ENCODE measurements around the gene VWF.

The VWF gene

DNA sequence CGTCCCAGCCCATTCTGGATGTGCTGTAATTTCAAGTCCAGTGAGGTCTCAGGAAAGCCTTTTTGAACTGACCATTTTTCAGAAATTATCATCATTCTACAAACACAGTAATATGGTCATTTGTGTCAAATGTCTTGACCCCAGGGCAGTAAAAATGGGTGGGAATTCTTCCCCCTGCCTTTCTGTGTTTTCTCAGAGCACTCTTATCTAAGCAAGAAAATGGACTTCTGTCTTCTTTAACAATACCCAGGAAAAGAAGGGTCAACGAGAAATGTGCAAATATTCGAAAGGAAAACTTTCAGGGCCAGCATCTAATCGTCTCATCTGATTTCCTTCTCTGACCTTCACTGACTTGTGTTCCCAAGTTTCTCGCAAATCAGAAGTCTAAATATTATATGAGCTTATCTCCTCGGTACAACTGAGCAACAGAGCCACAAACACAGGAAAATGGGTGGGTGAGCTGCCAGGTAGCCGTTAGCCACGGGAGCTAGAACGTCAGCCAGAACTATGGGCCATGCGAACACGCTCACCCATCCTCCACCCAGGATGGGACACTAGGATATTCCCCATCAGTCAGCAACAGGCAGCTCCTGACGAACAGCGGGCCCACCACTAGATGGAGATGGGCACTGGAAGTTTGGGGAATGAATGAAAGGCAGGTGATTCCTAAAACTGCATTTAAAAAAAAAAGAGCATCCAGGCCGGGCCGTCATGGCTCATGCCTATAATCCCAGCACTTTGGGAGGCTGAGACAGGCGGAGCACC, 57.1 kb downstream of the VWF start:
- no peaks in the 10 kb centered on the region for H3K9me3 ChIP-seq (ENCODE audit: control insufficient read depth in 2 of 2, low read length in 2 of 2)
- peaks cover 8% of the 10 kb centered on the region for H3K4me1 ChIP-seq (ENCODE audit: control insufficient read depth, insufficient read depth, low read length)
- H3K36me3 ChIP-seq (ENCODE audit: control insufficient read depth in 2 of 2, insufficient read depth in 2 of 2, low read length in 2 of 2): peaks cover 0 to 2% of the 10 kb centered on the region in 2 donors
- H3K27me3 ChIP-seq (ENCODE audit: control insufficient read depth in 1 of 2, insufficient read depth in 2 of 2, low read length in 2 of 2): no peaks in the 10 kb centered on the region
- H3K27ac ChIP-seq (ENCODE audit: low read length): no peak overlapping the region
- no peak overlapping the region for H3K9ac ChIP-seq (ENCODE audit: low read length in 2 of 2)
- no peak overlapping the region for H3K4me3 ChIP-seq (ENCODE audit: low read length in 2 of 2)

DNA sequence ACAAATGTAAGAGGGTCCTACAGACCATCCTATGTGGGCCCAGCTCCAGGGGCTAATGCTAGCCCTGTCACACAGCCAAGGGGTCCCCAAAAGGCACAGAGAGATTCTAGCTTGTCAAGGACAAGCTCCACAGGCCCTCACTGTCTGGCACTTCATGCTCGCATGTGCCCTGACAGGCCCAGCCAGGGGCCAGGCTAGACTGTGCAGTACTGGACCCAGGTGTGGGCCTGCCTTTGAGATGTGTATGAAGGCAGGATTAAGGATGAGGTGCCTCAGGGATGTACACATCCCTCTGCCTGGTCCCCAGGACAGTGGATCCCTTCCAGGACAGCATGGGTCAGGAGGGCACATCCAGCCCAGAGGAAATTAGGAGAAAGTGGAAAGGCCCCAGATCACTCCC, 57.8 kb downstream of the VWF start:
- no peak overlapping the region for H3K9ac ChIP-seq (ENCODE audit: low read length in 2 of 2)
- no peaks in the 10 kb centered on the region for H3K9me3 ChIP-seq (ENCODE audit: control insufficient read depth in 2 of 2, low read length in 2 of 2)
- H3K27ac ChIP-seq (ENCODE audit: low read length): no peak overlapping the region
- no peak overlapping the region for H3K4me3 ChIP-seq (ENCODE audit: low read length in 2 of 2)
- peaks cover 0 to 2% of the 10 kb centered on the region in 2 donors for H3K36me3 ChIP-seq (ENCODE audit: control insufficient read depth in 2 of 2, insufficient read depth in 2 of 2, low read length in 2 of 2)
- peaks cover 8% of the 10 kb centered on the region for H3K4me1 ChIP-seq (ENCODE audit: control insufficient read depth, insufficient read depth, low read length)
- H3K27me3 ChIP-seq (ENCODE audit: control insufficient read depth in 1 of 2, insufficient read depth in 2 of 2, low read length in 2 of 2): no peaks in the 10 kb centered on the region

DNA sequence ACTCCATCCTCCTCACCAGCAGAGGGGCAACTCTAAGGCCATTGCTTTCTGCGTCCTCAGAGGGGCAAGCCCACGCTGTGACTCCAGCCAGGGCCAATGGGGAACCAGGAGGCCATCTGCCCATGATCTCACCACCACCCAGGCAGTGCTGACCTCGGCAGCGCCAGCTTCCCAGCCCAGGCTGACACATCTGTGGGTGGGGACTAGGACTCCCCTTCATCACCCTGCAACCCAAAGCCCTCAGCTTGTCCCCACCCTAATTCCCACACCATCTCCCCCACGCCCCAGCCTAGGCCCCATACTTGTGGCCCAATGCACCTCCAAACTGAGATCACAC, 58.6 kb downstream of the VWF start:
- H3K9ac ChIP-seq (ENCODE audit: low read length in 2 of 2): no peak overlapping the region
- no peaks in the 10 kb centered on the region for H3K27me3 ChIP-seq (ENCODE audit: control insufficient read depth in 1 of 2, insufficient read depth in 2 of 2, low read length in 2 of 2)
- peaks cover 0 to 2% of the 10 kb centered on the region in 2 donors for H3K36me3 ChIP-seq (ENCODE audit: control insufficient read depth in 2 of 2, insufficient read depth in 2 of 2, low read length in 2 of 2)
- peaks cover 8% of the 10 kb centered on the region for H3K4me1 ChIP-seq (ENCODE audit: control insufficient read depth, insufficient read depth, low read length)
- H3K9me3 ChIP-seq (ENCODE audit: control insufficient read depth in 2 of 2, low read length in 2 of 2): no peaks in the 10 kb centered on the region
- no peak overlapping the region for H3K4me3 ChIP-seq (ENCODE audit: low read length in 2 of 2)
- H3K27ac ChIP-seq (ENCODE audit: low read length): no peak overlapping the region

DNA sequence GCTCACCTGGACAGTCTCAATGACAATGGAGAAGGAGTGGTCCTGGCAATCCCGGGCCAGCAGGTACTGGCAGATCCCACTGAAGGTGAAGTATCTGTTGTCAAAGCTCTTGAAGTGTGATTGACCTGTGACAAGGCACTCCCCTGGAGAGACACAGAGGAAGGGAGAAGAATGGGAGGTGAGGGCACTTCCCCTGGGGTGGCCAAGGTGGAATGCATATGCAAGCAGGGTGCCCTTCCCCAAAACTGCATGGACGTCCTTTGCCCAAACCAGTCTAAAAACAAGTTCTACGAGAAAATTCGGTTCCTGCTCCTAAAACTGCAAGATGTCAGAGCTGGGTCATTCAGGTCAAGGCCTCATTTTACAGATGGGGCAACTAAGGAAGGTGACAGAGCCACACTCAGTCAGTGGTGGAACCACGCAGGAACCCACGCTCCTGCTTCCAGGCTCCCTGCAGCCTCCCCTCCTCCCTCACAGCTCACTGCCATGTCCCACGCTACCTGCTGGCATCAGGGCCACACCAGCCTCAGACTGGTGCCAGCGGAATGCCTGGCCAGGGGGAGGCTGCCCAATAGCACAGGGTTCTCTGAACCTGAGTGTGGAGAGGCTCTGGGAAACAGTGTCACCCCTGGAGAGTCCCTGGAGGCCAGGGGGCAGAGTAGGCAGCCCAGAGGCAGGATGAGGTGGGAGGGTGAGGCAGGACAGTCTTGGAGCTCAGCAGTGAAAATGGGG, 59.2 kb downstream of the VWF start:
- Histone ChIP-seq H3K27ac (ENCODE audit: low read length) (no peak overlapping the region), H3K4me1 (ENCODE audit: control insufficient read depth, insufficient read depth, low read length) (peaks cover 8% of the 10 kb centered on the region)

DNA sequence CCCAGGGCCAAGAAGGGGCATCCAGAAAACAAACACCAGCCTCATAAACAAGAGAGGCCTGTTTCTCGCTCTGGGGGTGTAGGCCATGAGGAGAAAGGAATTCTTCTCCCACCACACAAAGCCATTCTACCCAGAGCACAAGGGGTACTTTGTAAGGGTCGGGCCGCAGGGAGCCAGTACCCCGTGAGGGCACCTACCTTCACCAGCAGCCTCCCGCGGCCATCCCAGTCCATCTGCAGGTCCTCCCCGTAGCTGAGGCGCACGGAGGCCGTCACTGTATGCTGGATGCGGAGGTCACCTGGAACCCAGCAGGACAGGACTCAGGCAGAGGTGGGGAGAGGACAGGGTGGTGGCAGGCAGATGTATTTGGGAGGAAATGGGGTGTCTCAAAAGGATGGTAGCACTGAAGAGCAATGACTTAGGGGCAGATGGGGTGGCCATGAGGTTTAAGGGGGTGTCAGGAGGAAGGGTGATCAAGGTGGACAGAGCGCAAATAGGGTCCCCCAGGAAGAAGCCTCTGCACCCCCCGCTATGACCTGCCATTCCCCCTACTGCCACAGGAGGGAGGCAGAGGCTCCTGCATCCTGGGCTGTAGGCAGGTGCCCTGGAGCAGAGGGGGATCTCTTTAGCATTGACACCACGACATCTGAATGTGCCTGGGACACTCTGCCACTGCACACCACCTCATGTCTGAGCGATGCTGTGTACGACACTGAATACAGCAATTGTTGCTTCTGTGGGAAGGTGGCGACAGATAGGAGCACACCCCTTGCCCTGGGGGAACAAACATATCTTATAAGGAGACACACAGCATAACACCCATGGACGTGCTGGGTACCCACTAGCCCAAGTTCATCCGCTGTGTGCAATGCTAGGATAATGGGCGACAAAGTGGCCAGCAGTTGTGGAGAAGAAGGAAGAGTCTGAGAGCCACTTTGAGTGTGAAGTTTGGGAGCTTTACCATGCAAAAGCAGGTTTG, 61.4 kb downstream of the VWF start:
- Histone ChIP-seq H3K36me3 (ENCODE audit: control insufficient read depth in 2 of 2, insufficient read depth in 2 of 2, low read length in 2 of 2) (peaks cover 0 to 2% of the 10 kb centered on the region in 2 donors), H3K27me3 (ENCODE audit: control insufficient read depth in 1 of 2, insufficient read depth in 2 of 2, low read length in 2 of 2) (no peaks in the 10 kb centered on the region), H3K9me3 (ENCODE audit: control insufficient read depth in 2 of 2, low read length in 2 of 2) (no peaks in the 10 kb centered on the region), H3K4me3 (ENCODE audit: low read length in 2 of 2) (no peak overlapping the region), H3K4me1 (ENCODE audit: control insufficient read depth, insufficient read depth, low read length) (peaks cover 8% of the 10 kb centered on the region), H3K27ac (ENCODE audit: low read length) (no peak overlapping the region), H3K9ac (ENCODE audit: low read length in 2 of 2) (no peak overlapping the region)

More for the DNA sequence above, 59.2 kb downstream of the VWF start:
- Histone ChIP-seq H3K36me3 (ENCODE audit: control insufficient read depth in 2 of 2, insufficient read depth in 2 of 2, low read length in 2 of 2) (peaks cover 0 to 2% of the 10 kb centered on the region in 2 donors), H3K9me3 (ENCODE audit: control insufficient read depth in 2 of 2, low read length in 2 of 2) (no peaks in the 10 kb centered on the region), H3K27me3 (ENCODE audit: control insufficient read depth in 1 of 2, insufficient read depth in 2 of 2, low read length in 2 of 2) (no peaks in the 10 kb centered on the region), H3K4me3 (ENCODE audit: low read length in 2 of 2) (no peak overlapping the region), H3K9ac (ENCODE audit: low read length in 2 of 2) (no peak overlapping the region)

DNA sequence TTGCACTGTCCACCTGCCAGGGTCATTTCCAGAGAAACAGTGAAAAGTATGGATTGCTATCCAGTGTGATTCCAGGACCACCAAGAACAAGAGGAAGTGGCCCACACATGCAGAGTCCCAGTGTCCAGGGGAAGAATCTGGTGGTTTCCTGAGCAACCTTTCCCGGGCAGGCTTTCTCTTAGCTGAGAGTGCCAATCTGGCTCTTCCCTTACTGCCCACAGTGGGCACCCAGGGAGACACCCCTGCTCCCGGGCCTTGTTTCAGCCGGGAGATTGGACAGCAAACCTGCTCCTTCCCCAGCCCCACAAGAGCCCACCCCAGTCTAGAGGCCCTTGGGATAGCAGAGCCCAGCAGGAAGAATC, 62.1 kb downstream of the VWF start:
- peaks cover 0 to 2% of the 10 kb centered on the region in 2 donors for H3K36me3 ChIP-seq (ENCODE audit: control insufficient read depth in 2 of 2, insufficient read depth in 2 of 2, low read length in 2 of 2)
- H3K27me3 ChIP-seq (ENCODE audit: control insufficient read depth in 1 of 2, insufficient read depth in 2 of 2, low read length in 2 of 2): peaks cover 0 to 2% of the 10 kb centered on the region in 2 donors
- no peak overlapping the region for H3K27ac ChIP-seq (ENCODE audit: low read length)
- no peak overlapping the region for H3K9ac ChIP-seq (ENCODE audit: low read length in 2 of 2)
- H3K4me3 ChIP-seq (ENCODE audit: low read length in 2 of 2): no peak overlapping the region
- peaks cover 8% of the 10 kb centered on the region for H3K4me1 ChIP-seq (ENCODE audit: control insufficient read depth, insufficient read depth, low read length)
- H3K9me3 ChIP-seq (ENCODE audit: control insufficient read depth in 2 of 2, low read length in 2 of 2): no peaks in the 10 kb centered on the region

DNA sequence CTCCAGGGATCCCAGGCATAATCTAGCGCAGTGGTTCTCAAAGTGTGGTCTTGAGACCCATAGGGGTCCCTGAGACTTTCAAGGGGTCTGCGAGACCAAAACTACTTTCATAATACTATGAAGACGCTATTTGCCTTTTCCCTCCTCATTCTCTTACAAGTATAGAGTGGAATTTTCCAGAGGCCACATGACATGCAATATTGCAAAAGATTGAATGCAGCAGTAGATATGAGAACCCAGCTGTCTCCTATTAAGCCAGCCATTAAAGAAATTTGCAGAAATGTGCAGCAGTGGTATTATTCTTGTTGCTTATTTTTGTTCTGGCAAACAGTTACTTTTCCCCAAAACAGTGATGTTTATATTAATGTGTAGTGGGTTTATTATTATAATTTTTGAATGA, 62.8 kb downstream of the VWF start:
- H3K4me3 ChIP-seq (ENCODE audit: low read length in 2 of 2): no peak overlapping the region
- peaks cover 2 to 4% of the 10 kb centered on the region in 2 donors for H3K27me3 ChIP-seq (ENCODE audit: control insufficient read depth in 1 of 2, insufficient read depth in 2 of 2, low read length in 2 of 2)
- H3K27ac ChIP-seq (ENCODE audit: low read length): no peak overlapping the region
- H3K9me3 ChIP-seq (ENCODE audit: control insufficient read depth in 2 of 2, low read length in 2 of 2): no peaks in the 10 kb centered on the region
- H3K36me3 ChIP-seq (ENCODE audit: control insufficient read depth in 2 of 2, insufficient read depth in 2 of 2, low read length in 2 of 2): peaks cover 0 to 2% of the 10 kb centered on the region in 2 donors
- H3K9ac ChIP-seq (ENCODE audit: low read length in 2 of 2): no peak overlapping the region
- peaks cover 8% of the 10 kb centered on the region for H3K4me1 ChIP-seq (ENCODE audit: control insufficient read depth, insufficient read depth, low read length)

DNA sequence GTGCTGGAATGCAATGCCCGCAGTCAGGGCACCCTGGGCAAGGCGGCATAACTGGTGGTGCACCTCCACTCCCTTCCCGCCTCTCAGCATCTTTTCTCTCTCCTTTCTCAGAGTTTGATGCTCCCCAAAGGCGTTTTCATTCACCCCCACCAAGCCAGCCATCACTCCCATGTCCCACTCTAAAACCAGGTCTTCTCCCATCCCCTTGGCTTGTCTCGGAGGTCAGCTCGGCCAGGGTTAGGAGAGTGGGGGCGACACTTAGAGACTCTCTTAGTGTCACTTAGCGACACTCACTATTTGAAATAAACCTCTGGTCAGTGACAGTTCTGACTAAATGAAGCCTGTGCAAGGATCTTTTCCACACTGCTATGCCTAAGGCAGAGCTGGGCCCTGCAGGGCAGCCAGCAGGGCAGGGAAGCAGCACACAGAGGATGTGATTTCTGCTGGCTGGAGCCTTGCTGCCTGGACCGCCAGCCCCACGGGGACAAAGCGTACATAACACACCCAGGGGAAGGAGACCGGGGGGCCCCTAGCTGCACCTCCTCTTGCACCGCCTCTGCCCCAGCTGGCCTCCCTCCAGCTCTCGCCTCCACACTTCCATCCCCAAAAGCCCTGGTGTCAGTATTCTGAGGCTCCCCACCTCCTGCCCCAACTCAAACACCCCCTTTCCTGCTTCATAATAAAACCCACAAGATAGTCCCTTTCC, 64.5 kb downstream of the VWF start:
- peaks cover 2 to 5% of the 10 kb centered on the region in 2 donors for H3K27me3 ChIP-seq (ENCODE audit: control insufficient read depth in 1 of 2, insufficient read depth in 2 of 2, low read length in 2 of 2)
- no peak overlapping the region for H3K9ac ChIP-seq (ENCODE audit: low read length in 2 of 2)
- H3K4me1 ChIP-seq (ENCODE audit: control insufficient read depth, insufficient read depth, low read length): peaks cover 8% of the 10 kb centered on the region
- no peaks in the 10 kb centered on the region for H3K9me3 ChIP-seq (ENCODE audit: control insufficient read depth in 2 of 2, low read length in 2 of 2)
- peaks cover 0 to 2% of the 10 kb centered on the region in 2 donors for H3K36me3 ChIP-seq (ENCODE audit: control insufficient read depth in 2 of 2, insufficient read depth in 2 of 2, low read length in 2 of 2)
- no peak overlapping the region for H3K4me3 ChIP-seq (ENCODE audit: low read length in 2 of 2)
- H3K27ac ChIP-seq (ENCODE audit: low read length): no peak overlapping the region

DNA sequence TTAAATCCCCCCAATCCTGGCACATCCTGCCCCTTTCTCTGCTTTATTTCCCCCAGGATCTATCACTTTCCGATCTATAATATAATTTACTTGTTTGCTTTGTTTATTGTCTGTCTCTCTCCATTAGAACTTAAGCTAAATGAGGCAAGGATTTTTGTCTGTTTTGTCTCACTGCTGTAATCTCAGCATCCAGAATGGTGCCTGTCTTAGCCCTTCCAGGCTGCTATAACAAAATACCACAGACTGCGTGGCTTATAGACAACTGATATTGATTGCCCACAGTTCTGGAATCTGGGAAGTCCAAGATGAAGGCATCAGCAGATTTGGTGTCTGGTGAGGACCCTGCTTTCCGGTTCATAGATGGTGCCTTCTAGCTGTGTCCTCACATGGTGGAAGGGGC, 65.2 kb downstream of the VWF start:
- Histone ChIP-seq H3K27me3 (ENCODE audit: control insufficient read depth in 1 of 2, insufficient read depth in 2 of 2, low read length in 2 of 2) (peaks cover 2 to 5% of the 10 kb centered on the region in 2 donors), H3K4me3 (ENCODE audit: low read length in 2 of 2) (no peak overlapping the region), H3K9me3 (ENCODE audit: control insufficient read depth in 2 of 2, low read length in 2 of 2) (no peaks in the 10 kb centered on the region), H3K36me3 (ENCODE audit: control insufficient read depth in 2 of 2, insufficient read depth in 2 of 2, low read length in 2 of 2) (peaks cover 0 to 2% of the 10 kb centered on the region in 2 donors), H3K4me1 (ENCODE audit: control insufficient read depth, insufficient read depth, low read length) (peaks cover 8% of the 10 kb centered on the region), H3K27ac (ENCODE audit: low read length) (no peak overlapping the region), H3K9ac (ENCODE audit: low read length in 2 of 2) (no peak overlapping the region)

Data from stomach smooth muscle (tissue), 2 donors.